Sigmoid colon (tissue), 4 donors: ENCODE results near the gene MVB12A.

Experiments used
- POLR2AphosphoS5 ChIP-seq, 4 donors: sonication (generic); formaldehyde crosslinking; IDR thresholded peaks; one replicate each; pipeline ENCODE4 v1.6.1; 2017; ENCODE audit warnings: antibody characterized with exemption in 4 of 4
- TF ChIP-seq, protein P1 (sequence below), 4 experiments: fragments of 450-650 bp in 3 of 4; fragments of 200-600 bp in 1 of 4; IDR thresholded peaks; one replicate each; pipeline ENCODE4 v1.5.1; 2016 to 2019; ENCODE audit warnings: antibody characterized with exemption in 4 of 4, mild to moderate bottlenecking in 3 of 4, moderate library complexity in 2 of 4

DNA sequence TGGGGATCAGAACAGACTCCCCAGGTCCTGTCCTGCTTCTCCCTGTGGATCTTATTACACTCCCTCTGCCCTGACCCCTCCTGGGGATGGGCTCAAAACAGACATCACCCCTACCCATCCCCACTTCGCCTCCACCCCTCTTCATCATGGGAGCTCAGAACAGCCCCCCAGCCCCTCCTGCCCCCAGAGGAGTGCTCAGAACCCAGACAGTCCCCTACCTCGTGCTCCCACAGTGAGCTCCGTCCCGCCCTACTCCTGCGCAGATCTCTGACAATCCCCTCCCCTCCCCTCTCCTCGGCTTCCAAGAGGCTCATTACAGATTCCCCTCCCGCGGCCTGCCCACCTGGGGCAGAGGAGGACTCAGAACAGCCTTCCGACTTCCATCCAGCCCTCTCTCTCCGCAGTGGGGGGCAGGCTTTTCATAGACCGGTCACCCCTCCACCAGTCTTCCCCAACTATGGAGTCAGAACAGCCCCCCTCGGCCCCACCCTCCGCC is 34.8 kb downstream of the MVB12A start:
- no peak for TF ChIP-seq POLR2AphosphoS5 (IDR thresholded peaks at IDR 0.05)
- TF ChIP-seq, protein P1, sequence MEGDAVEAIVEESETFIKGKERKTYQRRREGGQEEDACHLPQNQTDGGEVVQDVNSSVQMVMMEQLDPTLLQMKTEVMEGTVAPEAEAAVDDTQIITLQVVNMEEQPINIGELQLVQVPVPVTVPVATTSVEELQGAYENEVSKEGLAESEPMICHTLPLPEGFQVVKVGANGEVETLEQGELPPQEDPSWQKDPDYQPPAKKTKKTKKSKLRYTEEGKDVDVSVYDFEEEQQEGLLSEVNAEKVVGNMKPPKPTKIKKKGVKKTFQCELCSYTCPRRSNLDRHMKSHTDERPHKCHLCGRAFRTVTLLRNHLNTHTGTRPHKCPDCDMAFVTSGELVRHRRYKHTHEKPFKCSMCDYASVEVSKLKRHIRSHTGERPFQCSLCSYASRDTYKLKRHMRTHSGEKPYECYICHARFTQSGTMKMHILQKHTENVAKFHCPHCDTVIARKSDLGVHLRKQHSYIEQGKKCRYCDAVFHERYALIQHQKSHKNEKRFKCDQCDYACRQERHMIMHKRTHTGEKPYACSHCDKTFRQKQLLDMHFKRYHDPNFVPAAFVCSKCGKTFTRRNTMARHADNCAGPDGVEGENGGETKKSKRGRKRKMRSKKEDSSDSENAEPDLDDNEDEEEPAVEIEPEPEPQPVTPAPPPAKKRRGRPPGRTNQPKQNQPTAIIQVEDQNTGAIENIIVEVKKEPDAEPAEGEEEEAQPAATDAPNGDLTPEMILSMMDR (IDR thresholded peaks at IDR 0.05) = no peak
